H9 (cell line): ENCODE measurements around the gene MED15. TPM values are rescaled to one million over a fixed set of nuclear protein-coding genes. Genes with fewer than 3 reads are reported as not detected.

Experiments used
- DNase-seq: peaks from one replicate; pipeline ENCODE4 v3.0.0-alpha.2; 2017
- H2AFZ ChIP-seq: one replicate; pipeline ENCODE4 v1.6.1; 2013; ENCODE audit warnings: mild to moderate bottlenecking, low read length, control low read depth, moderate library complexity
- H2AK5ac ChIP-seq: 2 replicates; pipeline ENCODE4 v1.6.1; 2013; ENCODE audit warnings: low read length, control low read depth, mixed read lengths; ENCODE audit not compliant: insufficient read length
- H2BK120ac ChIP-seq: one replicate; pipeline ENCODE4 v1.6.1; 2013; ENCODE audit warnings: low read depth, mild to moderate bottlenecking, low read length, control low read depth, inconsistent platforms; ENCODE audit not compliant: poor library complexity, severe bottlenecking
- H2BK12ac ChIP-seq: 2 replicates; pipeline ENCODE4 v1.6.1; 2013; ENCODE audit warnings: low read length, control low read depth, mixed read lengths, low read depth; ENCODE audit not compliant: insufficient read length
- H2BK15ac ChIP-seq: 2 replicates; pipeline ENCODE4 v1.6.1; 2013; ENCODE audit warnings: low read depth, low read length, control low read depth
- H2BK20ac ChIP-seq: one replicate; pipeline ENCODE4 v1.6.1; 2013; ENCODE audit warnings: low read depth, mild to moderate bottlenecking, low read length, control low read depth, inconsistent platforms; ENCODE audit not compliant: poor library complexity, severe bottlenecking
- H2BK5ac ChIP-seq: 2 replicates; pipeline ENCODE4 v1.6.1; 2013; ENCODE audit warnings: low read length, control low read depth, mixed read lengths; ENCODE audit not compliant: insufficient read length
- H3K14ac ChIP-seq: 2 replicates; pipeline ENCODE4 v1.6.1; 2013; ENCODE audit warnings: low read length, control low read depth; ENCODE audit not compliant: insufficient read depth
- H3K18ac ChIP-seq: 2 replicates; pipeline ENCODE4 v1.6.1; 2013; ENCODE audit warnings: low read depth, mild to moderate bottlenecking, mixed read lengths, low read length, control low read depth; ENCODE audit not compliant: insufficient read length
- H3K23ac ChIP-seq: 2 replicates; pipeline ENCODE4 v1.6.1; 2013; ENCODE audit warnings: low read length, control low read depth, mixed read lengths, low read depth; ENCODE audit not compliant: insufficient read length
- H3K23me2 ChIP-seq: 2 replicates; pipeline ENCODE4 v1.6.1; 2013; ENCODE audit warnings: low read depth, mild to moderate bottlenecking, mixed read lengths, low read length, control low read depth; ENCODE audit not compliant: insufficient read length, poor library complexity, severe bottlenecking
- H3K27ac ChIP-seq: 2 replicates; pipeline ENCODE4 v1.5.1; 2013; ENCODE audit warnings: low read length, control low read depth, mixed read lengths, low read depth; ENCODE audit not compliant: insufficient read length
- H3K27me3 ChIP-seq: 2 replicates; pipeline ENCODE4 v1.6.1; 2013; ENCODE audit warnings: low read length, control low read depth, inconsistent platforms; ENCODE audit not compliant: insufficient read depth
- H3K4ac ChIP-seq: 2 replicates; pipeline ENCODE4 v1.6.1; 2013; ENCODE audit warnings: low read depth, mild to moderate bottlenecking, control low read depth, inconsistent platforms, low read length, moderate library complexity
- H3K4me1 ChIP-seq: 2 replicates; pipeline ENCODE4 v1.6.1; 2013; ENCODE audit warnings: low read length, control low read depth, inconsistent platforms; ENCODE audit not compliant: insufficient read depth
- H3K4me2 ChIP-seq: 2 replicates; pipeline ENCODE4 v1.6.1; 2013; ENCODE audit warnings: low read length, control low read depth, mixed read lengths; ENCODE audit not compliant: insufficient read length, insufficient read depth
- H3K56ac ChIP-seq: 2 replicates; pipeline ENCODE4 v1.6.1; 2013; ENCODE audit warnings: low read depth, mild to moderate bottlenecking, mixed read lengths, low read length, control low read depth; ENCODE audit not compliant: insufficient read length
- H3K79me1 ChIP-seq: 2 replicates; pipeline ENCODE4 v1.6.1; 2013; ENCODE audit warnings: low read depth, mild to moderate bottlenecking, moderate library complexity, low read length, control low read depth, inconsistent platforms; ENCODE audit not compliant: insufficient read depth, poor library complexity, severe bottlenecking
- H3K79me2 ChIP-seq: 2 replicates; pipeline ENCODE4 v1.6.1; 2013; ENCODE audit warnings: low read length, control low read depth, inconsistent platforms; ENCODE audit not compliant: insufficient read depth
- H3K9ac ChIP-seq: 2 replicates; pipeline ENCODE4 v1.6.1; 2013; ENCODE audit warnings: low read length, control low read depth, mixed read lengths; ENCODE audit not compliant: insufficient read length; ENCODE audit errors: extremely low read depth
- H3K9me3 ChIP-seq: one replicate; pipeline ENCODE4 v1.6.1; 2013; ENCODE audit warnings: low read depth, low read length, inconsistent platforms; ENCODE audit not compliant: control insufficient read depth
- H3T11ph ChIP-seq: one replicate; pipeline ENCODE4 v1.6.1; 2013; ENCODE audit warnings: mild to moderate bottlenecking, low read length, control low read depth, inconsistent platforms
- H4K20me1 ChIP-seq: one replicate; pipeline ENCODE4 v1.6.1; 2013; ENCODE audit not compliant: control insufficient read depth, insufficient read length, insufficient read depth
- H4K5ac ChIP-seq: 2 replicates; pipeline ENCODE4 v1.6.1; 2013; ENCODE audit warnings: low read depth, mild to moderate bottlenecking, mixed read lengths, low read length, control low read depth; ENCODE audit not compliant: insufficient read length
- H4K8ac ChIP-seq: replicated peaks from 2 replicates; pipeline ENCODE4 v1.6.1; 2013; ENCODE audit warnings: low read length, control low read depth, mixed read lengths, low read depth; ENCODE audit not compliant: insufficient read length
- H4K91ac ChIP-seq: 2 replicates; pipeline ENCODE4 v1.6.1; 2013; ENCODE audit warnings: low read depth, mild to moderate bottlenecking, moderate library complexity, mixed read lengths, low read length, control low read depth; ENCODE audit not compliant: insufficient read length
- H3K27ac Mint-ChIP-seq, 3 experiments: 2 replicates in 2 of 3; 3 replicates in 1 of 3; pipeline ENCODE4 v1.8.0; 2020 to 2021; ENCODE audit warnings: mixed read lengths in 3 of 3, mild to moderate bottlenecking in 1 of 3, moderate library complexity in 1 of 3
- H3K27me3 Mint-ChIP-seq: 2 replicates; pipeline ENCODE4 v1.8.0; 2021; ENCODE audit warnings: low read depth, mild to moderate bottlenecking, moderate library complexity, mixed read lengths
- H3K36me3 Mint-ChIP-seq, 3 experiments: 2 replicates in 2 of 3; 3 replicates in 1 of 3; pipeline ENCODE4 v1.8.0; 2020 to 2021; ENCODE audit warnings: low read depth in 3 of 3, mixed read lengths in 3 of 3; ENCODE audit not compliant: insufficient read depth in 1 of 3
- H3K4me1 Mint-ChIP-seq, 2 experiments: 2 replicates each; pipeline ENCODE4 v1.8.0; 2020; ENCODE audit warnings: mixed read lengths in 2 of 2
- H3K4me3 Mint-ChIP-seq, 2 experiments: 2 replicates in 1 of 2; 3 replicates in 1 of 2; pipeline ENCODE4 v1.8.0; 2020 to 2021; ENCODE audit warnings: mild to moderate bottlenecking in 2 of 2, mixed read lengths in 2 of 2, moderate library complexity in 1 of 2
- H3K9me3 Mint-ChIP-seq, 2 experiments: 2 replicates in 1 of 2; 3 replicates in 1 of 2; pipeline ENCODE4 v1.8.0; 2020; ENCODE audit warnings: mild to moderate bottlenecking in 2 of 2, mixed read lengths in 2 of 2, moderate library complexity in 1 of 2
- WGBS: extraction: QIAGEN DNeasy Blood & Tissue Kit; methylation state at CpG from one replicate; pipeline ENCODE4 v1.1.7; 2013; ENCODE audit warnings: missing lambda C conversion rate, low lambda C conversion rate, mixed read lengths; ENCODE audit not compliant: insufficient read length; ENCODE audit errors: extremely low coverage; 5-methylcytosine and 5-hydroxymethylcytosine counted together
- total RNA-seq: library from RNA; stranded (reverse); gene quantifications from 2 replicates; pipeline ENCODE4 v1.2.1, GENCODE V29; 2021
- TF ChIP-seq, protein P1 (sequence below): fragments of 200-600 bp; sonication (generic); conservative IDR thresholded peaks from 3 replicates; pipeline ENCODE4 v1.8.0; 2021; ENCODE audit warnings: antibody characterized with exemption, mild to moderate bottlenecking

MED15 gene
- total RNA-seq, 1 experiment from 2014 or later: 47.4 TPM

DNA sequence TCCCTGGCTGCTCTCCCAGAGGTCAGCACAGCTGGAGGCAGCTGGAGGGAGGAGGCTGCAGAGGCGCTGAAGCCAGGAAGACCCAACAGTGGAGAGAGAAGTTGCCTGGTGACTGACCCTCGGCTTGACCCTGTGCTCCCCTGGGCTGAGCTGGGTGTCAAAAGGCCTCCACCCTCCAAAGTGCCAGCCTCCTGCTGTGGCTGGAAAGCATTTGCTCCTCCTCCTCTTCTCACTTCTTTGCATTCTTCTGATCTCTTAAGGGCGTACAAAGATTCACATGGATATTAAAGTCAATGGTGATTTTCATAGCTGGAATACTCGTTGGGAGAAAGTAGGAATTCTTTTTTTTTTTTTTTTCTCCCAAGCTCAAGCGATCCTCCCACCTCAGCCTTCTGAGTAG, 91.7 kb downstream of the MED15 start:
- Histone ChIP-seq H4K8ac (no peak overlapping the region), H2BK15ac (no peak overlapping the region), H2BK12ac (no peak overlapping the region), H3K27ac (no peak overlapping the region), H3K4me2 (no peak overlapping the region), H4K5ac (no peak overlapping the region), H3K4ac (no peak overlapping the region), H4K91ac (no peak overlapping the region), H2BK5ac (no peak overlapping the region), H3K4me1 (no peaks in the 10 kb centered on the region), H4K20me1 (no peaks in the 10 kb centered on the region), H3K23ac (no peak overlapping the region), H3T11ph (no peak overlapping the region), H3K27me3 (no peaks in the 10 kb centered on the region), H2BK20ac (no peak overlapping the region), H2AK5ac (no peak overlapping the region), H3K9me3 (no peaks in the 10 kb centered on the region), H3K14ac (no peak overlapping the region), H2AFZ (no peak overlapping the region), H3K18ac (no peak overlapping the region), H3K79me2 (no peaks in the 10 kb centered on the region), H3K9ac (no peak overlapping the region), H3K79me1 (no peaks in the 10 kb centered on the region), H3K56ac (no peak overlapping the region), H2BK120ac (no peak overlapping the region), H3K23me2 (no peaks in the 10 kb centered on the region)
- no peak overlapping the region for H3K4me3 Mint-ChIP-seq
- TF ChIP-seq, protein P1, sequence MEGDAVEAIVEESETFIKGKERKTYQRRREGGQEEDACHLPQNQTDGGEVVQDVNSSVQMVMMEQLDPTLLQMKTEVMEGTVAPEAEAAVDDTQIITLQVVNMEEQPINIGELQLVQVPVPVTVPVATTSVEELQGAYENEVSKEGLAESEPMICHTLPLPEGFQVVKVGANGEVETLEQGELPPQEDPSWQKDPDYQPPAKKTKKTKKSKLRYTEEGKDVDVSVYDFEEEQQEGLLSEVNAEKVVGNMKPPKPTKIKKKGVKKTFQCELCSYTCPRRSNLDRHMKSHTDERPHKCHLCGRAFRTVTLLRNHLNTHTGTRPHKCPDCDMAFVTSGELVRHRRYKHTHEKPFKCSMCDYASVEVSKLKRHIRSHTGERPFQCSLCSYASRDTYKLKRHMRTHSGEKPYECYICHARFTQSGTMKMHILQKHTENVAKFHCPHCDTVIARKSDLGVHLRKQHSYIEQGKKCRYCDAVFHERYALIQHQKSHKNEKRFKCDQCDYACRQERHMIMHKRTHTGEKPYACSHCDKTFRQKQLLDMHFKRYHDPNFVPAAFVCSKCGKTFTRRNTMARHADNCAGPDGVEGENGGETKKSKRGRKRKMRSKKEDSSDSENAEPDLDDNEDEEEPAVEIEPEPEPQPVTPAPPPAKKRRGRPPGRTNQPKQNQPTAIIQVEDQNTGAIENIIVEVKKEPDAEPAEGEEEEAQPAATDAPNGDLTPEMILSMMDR: no peak
- WGBS: no CpG with 5 or more reads among the region's 5 CpGs
- H3K36me3 Mint-ChIP-seq: no peaks in the 10 kb centered on the region
- H3K27ac Mint-ChIP-seq: no peak overlapping the region
- H3K4me1 Mint-ChIP-seq: peaks cover 4 to 10% of the 10 kb centered on the region in 2 experiments
- H3K9me3 Mint-ChIP-seq: no peaks in the 10 kb centered on the region
- DNase-seq: peak; percentile 21
- H3K27me3 Mint-ChIP-seq: no peaks in the 10 kb centered on the region
